ENCODE data around the gene PRUNE2.
"Not testable (repeated sequence)": the region's sequence is repeated elsewhere in the genome, so short reads cannot be mapped to it uniquely, and the experiment has no call there.

Gene PRUNE2

GRCh38 chr9:76793784-76794431, 112.0 kb downstream of the PRUNE2 start:
- no peak for DNase-seq

- DNase-seq: no peak
Observed at GRCh38 chr9:76789840-76790239, 116.1 kb downstream of the PRUNE2 start.

- no peak for DNase-seq
Observed at GRCh38 chr9:76787677-76788076, 118.2 kb downstream of the PRUNE2 start.

- no peak for DNase-seq
Observed at GRCh38 chr9:76785501-76785900, 120.4 kb downstream of the PRUNE2 start.

DNA sequence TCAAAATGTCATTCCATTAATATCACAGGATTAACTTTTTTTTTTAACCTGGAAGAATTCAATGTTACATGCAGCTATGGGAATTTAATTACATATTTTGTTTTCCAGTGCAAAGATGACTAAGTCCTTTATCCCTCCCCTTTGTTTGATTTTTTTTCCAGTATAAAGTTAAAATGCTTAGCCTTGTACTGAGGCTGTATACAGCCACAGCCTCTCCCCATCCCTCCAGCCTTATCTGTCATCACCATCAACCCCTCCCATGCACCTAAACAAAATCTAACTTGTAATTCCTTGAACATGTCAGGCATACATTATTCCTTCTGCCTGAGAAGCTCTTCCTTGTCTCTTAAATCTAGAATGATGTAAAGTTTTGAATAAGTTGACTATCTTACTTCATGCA, 121.0 kb downstream of the PRUNE2 start:
- DNase-seq: no peak

DNA sequence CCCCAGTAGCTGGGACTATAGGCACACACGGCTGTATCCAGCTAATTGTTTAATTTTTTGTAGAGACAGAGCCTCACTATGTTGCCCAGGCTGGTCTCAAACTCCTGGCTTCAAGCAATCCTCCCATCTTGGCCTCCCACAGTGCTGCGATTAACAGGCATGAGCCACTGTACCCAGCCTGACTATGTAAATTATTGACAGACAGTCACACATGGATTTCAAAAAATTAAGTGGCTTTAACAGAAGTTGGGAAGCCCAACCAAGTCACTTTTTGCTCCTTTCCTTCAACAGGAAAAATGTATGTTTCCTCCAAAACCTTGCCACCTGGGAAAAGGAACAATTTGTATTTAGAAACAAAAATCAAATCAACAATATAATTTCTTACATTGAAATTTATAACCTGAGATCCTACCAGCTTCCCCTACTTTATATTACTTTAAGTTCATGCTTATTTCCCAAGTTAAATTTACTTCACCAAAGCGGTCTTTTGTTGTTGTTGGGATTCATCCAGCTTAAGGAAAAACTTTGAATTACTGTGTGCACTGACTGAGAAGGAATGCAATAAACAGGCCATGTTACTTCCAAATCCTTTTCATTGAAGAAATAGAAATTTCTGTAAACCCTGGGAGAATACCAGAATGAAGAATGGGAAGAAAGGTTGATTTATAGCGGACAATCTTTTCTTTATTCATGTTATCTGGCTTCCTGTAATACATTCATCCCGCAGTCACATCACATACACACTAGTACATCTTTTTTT, 133.0 kb downstream of the PRUNE2 start:
- no peak for DNase-seq

DNA sequence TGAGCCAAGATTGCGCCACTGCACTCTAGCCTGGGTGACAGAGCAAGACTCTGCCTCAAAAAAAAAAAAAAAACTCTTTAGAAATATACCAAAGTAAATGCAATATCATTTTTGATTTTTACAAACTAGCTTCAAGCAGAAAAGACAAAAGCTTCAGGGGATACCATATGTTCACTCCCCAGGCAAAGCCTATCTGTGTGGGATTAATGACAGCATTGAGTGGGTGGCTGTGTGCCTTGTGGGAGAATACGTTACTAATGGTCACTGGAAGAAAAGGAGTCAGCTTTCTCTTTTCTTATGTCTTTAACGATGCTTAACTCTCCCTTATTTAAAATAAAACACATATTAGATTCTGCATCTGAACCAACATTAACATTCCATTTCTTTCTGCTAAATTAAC, 139.8 kb downstream of the PRUNE2 start:
- no peak for DNase-seq

DNA sequence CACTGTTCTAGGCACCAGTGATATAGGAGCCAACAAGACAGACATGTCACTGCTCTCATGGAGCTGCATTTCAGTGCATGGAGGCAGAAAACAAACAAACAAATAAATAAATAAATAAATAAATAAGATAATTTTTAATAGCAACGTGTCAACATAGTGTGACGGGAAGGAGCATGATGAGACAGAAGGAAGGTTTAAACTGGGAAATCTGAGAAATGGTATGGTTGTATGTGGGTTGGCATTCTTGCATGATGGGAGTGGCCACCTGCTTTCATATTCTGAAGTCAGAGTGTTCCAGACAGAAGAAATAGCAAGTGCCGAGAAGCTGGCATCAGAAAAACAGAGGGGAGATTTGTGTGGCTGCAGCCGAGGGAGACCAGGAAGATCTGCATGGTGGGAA, 141.8 kb downstream of the PRUNE2 start, which contains the start of gene PCA3:
PCA3 (plus strand) TSS at position 301 of the 400 bp plus-strand sequence.
- no peak for DNase-seq

DNA sequence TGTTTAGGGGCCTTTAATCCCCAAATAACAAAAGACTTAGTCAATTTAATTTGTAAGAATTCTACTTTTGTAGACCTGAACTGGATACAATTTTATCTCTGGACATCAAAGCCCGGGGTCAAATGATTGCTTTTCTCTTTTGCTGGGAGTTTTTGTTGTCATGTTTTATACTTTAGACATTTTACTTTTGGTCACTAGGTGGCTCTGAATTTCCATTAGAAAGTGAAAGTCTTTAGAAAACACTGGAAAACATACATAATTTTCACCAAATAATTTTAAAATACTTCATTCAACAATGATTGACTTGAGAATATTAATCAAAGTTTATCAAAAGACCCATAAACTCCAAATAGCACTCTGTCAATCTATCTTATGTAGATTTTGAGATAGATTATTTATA, 144.5 kb downstream of the PRUNE2 start:
- no peak for DNase-seq

DNA sequence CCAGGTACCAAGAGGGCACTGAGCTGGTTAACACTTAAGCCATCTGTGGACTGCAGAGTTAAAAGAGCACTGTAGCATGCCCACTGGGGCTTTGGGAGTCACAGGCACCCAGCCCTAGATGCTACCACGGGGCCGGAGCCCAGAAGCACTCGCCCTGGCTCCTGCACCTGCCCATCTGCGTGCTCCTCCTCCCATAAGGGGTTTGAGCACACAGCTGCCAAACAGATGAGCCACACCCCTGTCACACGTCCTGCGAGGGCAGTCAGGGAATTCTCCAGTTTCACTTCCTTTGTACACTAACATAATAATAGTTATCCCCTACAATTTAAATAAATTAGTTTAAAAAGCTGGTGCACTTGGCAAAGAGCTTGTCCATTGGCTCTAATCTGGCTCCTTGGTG, 146.2 kb downstream of the PRUNE2 start:
- peak in 1 of 2 donors; percentile 46 for DNase-seq

GRCh38 chr9:76758476-76758875, 147.4 kb downstream of the PRUNE2 start:
- no peak for DNase-seq

GRCh38 chr9:76756941-76757673, 148.8 kb downstream of the PRUNE2 start:
- DNase-seq: no peak

- no peak for DNase-seq
Observed at GRCh38 chr9:76756268-76756640, 149.7 kb downstream of the PRUNE2 start.

GRCh38 chr9:76751001-76751400, 154.9 kb downstream of the PRUNE2 start:
- no peak for DNase-seq

- no peak for DNase-seq
Observed at GRCh38 chr9:76744336-76744735, 161.6 kb downstream of the PRUNE2 start.

DNA sequence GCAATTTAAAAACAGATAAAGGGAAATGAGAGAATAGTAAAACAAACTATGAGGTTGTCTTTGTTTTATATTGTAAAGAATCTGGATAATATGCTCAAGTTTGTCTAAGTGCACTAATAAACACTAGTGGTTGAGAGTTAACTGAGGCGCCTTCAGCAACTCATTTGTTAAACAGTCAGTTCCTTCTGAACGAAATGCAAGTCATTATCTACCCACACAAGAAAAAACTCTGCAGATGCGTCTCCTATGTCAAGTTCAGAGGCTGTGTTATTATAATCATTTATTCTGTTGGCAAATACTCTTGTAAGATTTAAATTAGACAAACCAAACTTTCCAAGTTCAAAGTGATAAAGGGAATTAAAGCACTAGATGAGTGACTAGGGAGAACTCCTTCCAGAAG, 162.0 kb downstream of the PRUNE2 start:
- DNase-seq: no peak

DNA sequence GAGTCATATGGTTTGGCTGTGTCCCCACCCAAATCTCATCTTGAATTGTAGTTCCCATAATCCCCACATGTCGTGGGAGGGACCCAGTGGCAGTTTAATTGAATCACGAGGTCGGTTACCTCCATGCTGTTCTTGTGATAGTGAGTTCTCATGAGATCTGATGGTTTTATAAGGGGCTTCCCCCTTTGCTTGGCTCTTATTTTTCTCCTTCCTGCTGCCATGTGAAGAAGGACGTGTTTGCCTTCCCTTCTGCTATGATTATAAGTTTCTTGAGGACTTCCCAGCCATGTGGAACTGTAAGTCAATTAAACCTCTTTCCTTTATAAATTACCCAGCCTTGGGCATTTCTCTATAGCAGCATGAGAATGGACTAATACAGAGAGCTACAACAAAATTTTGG, 163.0 kb downstream of the PRUNE2 start:
- DNase-seq: not testable (repeated sequence)

- DNase-seq: no peak
Observed at GRCh38 chr9:76741524-76741923, 164.4 kb downstream of the PRUNE2 start.

DNA sequence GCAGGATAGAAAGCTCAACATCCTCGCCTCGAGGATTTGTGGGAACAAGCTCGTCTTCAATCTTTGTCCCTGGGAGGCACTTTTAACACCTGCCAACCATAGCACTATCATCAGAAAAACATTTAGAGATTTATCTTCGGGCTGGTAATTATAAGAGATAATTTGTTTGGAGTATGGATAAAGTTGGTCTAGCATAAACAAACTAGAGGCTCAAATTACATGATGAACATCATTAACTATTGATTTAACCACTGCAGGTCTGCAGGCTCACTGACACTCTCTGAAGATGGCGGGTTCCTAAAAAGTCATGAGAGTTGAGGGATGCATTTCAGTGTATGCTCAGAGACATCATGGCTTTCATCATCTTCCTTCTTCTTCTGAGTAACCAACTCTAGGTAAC, 167.5 kb downstream of the PRUNE2 start:
- no peak for DNase-seq

DNA sequence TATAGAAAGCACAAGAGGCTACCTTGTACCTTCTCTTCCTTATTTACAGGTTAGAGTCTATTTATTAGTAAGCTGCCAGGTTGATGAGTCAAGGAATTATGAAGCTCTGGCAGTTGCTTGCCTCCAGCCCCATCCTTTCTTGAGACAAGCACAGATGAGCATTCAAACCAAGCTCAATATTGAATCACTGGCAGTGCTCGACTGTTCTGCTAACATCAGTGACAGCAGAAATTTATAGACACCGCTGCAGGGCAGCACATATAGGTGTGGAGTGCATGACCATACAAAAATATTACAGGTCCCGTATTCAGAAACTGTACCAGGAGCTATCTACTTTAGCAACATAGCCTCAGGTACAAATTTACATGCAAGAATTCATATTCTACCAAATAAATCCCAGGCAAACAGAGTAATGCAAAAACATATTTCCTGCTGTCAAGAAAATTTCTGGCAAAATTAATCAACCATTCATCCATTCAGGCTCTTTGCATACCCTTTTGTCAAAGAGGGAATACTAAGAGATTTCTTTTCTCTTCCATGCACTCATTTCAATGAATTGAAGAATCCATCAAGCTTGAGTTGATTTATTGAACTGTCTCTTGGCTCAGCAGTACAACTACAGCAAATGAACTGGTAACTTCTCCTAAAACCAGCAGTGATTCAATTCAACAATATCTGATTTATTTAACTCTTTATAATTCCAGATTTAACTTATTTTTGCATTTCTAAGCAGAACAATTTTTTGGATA, 168.6 kb downstream of the PRUNE2 start:
- no peak for DNase-seq

GRCh38 chr9:76734716-76735115, 171.2 kb downstream of the PRUNE2 start:
- DNase-seq: no peak

DNA sequence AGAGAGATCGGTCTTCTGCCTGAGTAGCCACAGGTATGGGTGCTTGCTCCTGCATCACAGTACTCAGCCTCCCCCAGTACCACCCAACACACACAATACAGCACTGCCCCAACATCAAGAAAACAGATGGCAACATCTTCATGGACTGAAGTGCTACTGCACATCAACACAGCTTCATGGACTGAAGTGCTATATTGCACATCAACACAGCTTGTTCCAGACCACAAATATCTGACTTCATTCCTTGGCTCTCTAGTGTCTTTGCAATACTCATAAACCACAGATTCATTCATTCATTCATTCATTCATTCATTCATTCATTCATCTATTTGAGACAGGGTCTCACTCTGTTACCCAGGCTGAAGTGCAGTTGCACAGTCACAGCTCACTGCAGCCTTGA, 172.8 kb downstream of the PRUNE2 start:
- no peak for DNase-seq

- DNase-seq: no peak
Observed at GRCh38 chr9:76732341-76732958, 173.5 kb downstream of the PRUNE2 start.
